ENCODE measurements around the gene TGFBRAP1.

The TGFBRAP1 gene

GRCh38 chr2:105291981-105292380 lies 37.6 kb downstream of the TGFBRAP1 start:
- Histone ChIP-seq H3K4me3 (ENCODE audit: low read length) (no peak overlapping the region), H3K9ac (ENCODE audit: low read depth, low read length) (no peak overlapping the region), H3K27me3 (ENCODE audit: insufficient read depth, low read length) (no peaks in the 10 kb centered on the region), H3K9me3 (ENCODE audit: insufficient read depth, low read depth, low read length) (no peaks in the 10 kb centered on the region), H3K27ac (ENCODE audit: low read depth, low read length) (no peak overlapping the region), H3K36me3 (ENCODE audit: insufficient read depth, low read length) (peaks cover 57% of the 10 kb centered on the region), H3K4me1 (ENCODE audit: insufficient read depth, low read length) (no peaks in the 10 kb centered on the region)
- 91% methylated on average over 1 of the region's 2 CpGs for WGBS

- no peaks in the 10 kb centered on the region for H3K4me1 ChIP-seq (ENCODE audit: insufficient read depth, low read length)
- 95% methylated on average over 6 of the region's 6 CpGs for WGBS
- H3K27me3 ChIP-seq (ENCODE audit: insufficient read depth, low read length): no peaks in the 10 kb centered on the region
- peaks cover 53% of the 10 kb centered on the region for H3K36me3 ChIP-seq (ENCODE audit: insufficient read depth, low read length)
- H3K4me3 ChIP-seq (ENCODE audit: low read length): no peak overlapping the region
- no peaks in the 10 kb centered on the region for H3K9me3 ChIP-seq (ENCODE audit: insufficient read depth, low read depth, low read length)
- no peak overlapping the region for H3K27ac ChIP-seq (ENCODE audit: low read depth, low read length)
- H3K9ac ChIP-seq (ENCODE audit: low read depth, low read length): no peak overlapping the region
Observed at GRCh38 chr2:105290981-105291660, 38.4 kb downstream of the TGFBRAP1 start.

- H3K36me3 ChIP-seq (ENCODE audit: insufficient read depth, low read length): peaks cover 53% of the 10 kb centered on the region
Observed at GRCh38 chr2:105288133-105288532, 41.4 kb downstream of the TGFBRAP1 start.

GRCh38 chr2:105287692-105288091 lies 41.8 kb downstream of the TGFBRAP1 start:
- H3K4me1 ChIP-seq (ENCODE audit: insufficient read depth, low read length): no peaks in the 10 kb centered on the region
- peaks cover 50% of the 10 kb centered on the region for H3K36me3 ChIP-seq (ENCODE audit: insufficient read depth, low read length)
- no peak overlapping the region for H3K4me3 ChIP-seq (ENCODE audit: low read length)
- no peak overlapping the region for H3K27ac ChIP-seq (ENCODE audit: low read depth, low read length)
- no peak overlapping the region for H3K9ac ChIP-seq (ENCODE audit: low read depth, low read length)
- H3K27me3 ChIP-seq (ENCODE audit: insufficient read depth, low read length): no peaks in the 10 kb centered on the region
- 69% methylated on average over 5 of the region's 5 CpGs for WGBS
- H3K9me3 ChIP-seq (ENCODE audit: insufficient read depth, low read depth, low read length): no peaks in the 10 kb centered on the region

More at GRCh38 chr2:105288133-105288532, 41.4 kb downstream of the TGFBRAP1 start:
- no peaks in the 10 kb centered on the region for H3K9me3 ChIP-seq (ENCODE audit: insufficient read depth, low read depth, low read length)
- H3K27me3 ChIP-seq (ENCODE audit: insufficient read depth, low read length): no peaks in the 10 kb centered on the region
- H3K4me1 ChIP-seq (ENCODE audit: insufficient read depth, low read length): no peaks in the 10 kb centered on the region
- H3K4me3 ChIP-seq (ENCODE audit: low read length): no peak overlapping the region
- 88% methylated on average over 7 of the region's 7 CpGs for WGBS
- no peak overlapping the region for H3K9ac ChIP-seq (ENCODE audit: low read depth, low read length)
- no peak overlapping the region for H3K27ac ChIP-seq (ENCODE audit: low read depth, low read length)

GRCh38 chr2:105283532-105283931 lies 46.0 kb downstream of the TGFBRAP1 start:
- Histone ChIP-seq H3K9me3 (ENCODE audit: insufficient read depth, low read depth, low read length) (no peaks in the 10 kb centered on the region), H3K27me3 (ENCODE audit: insufficient read depth, low read length) (no peaks in the 10 kb centered on the region), H3K4me3 (ENCODE audit: low read length) (no peak overlapping the region), H3K27ac (ENCODE audit: low read depth, low read length) (no peak overlapping the region), H3K4me1 (ENCODE audit: insufficient read depth, low read length) (no peaks in the 10 kb centered on the region), H3K36me3 (ENCODE audit: insufficient read depth, low read length) (peaks cover 44% of the 10 kb centered on the region), H3K9ac (ENCODE audit: low read depth, low read length) (no peak overlapping the region)
- WGBS: 87% methylated on average over 4 of the region's 4 CpGs

- 96% methylated on average over 10 of the region's 10 CpGs for WGBS
- Histone ChIP-seq H3K27ac (ENCODE audit: low read depth, low read length) (no peak overlapping the region), H3K27me3 (ENCODE audit: insufficient read depth, low read length) (no peaks in the 10 kb centered on the region), H3K36me3 (ENCODE audit: insufficient read depth, low read length) (peaks cover 50% of the 10 kb centered on the region), H3K4me1 (ENCODE audit: insufficient read depth, low read length) (no peaks in the 10 kb centered on the region), H3K4me3 (ENCODE audit: low read length) (no peak overlapping the region), H3K9ac (ENCODE audit: low read depth, low read length) (no peak overlapping the region), H3K9me3 (ENCODE audit: insufficient read depth, low read depth, low read length) (no peaks in the 10 kb centered on the region)
Observed at GRCh38 chr2:105280281-105280680, 49.3 kb downstream of the TGFBRAP1 start.

- Histone ChIP-seq H3K9ac (ENCODE audit: low read depth, low read length) (no peak overlapping the region), H3K27me3 (ENCODE audit: insufficient read depth, low read length) (no peaks in the 10 kb centered on the region), H3K4me1 (ENCODE audit: insufficient read depth, low read length) (no peaks in the 10 kb centered on the region), H3K9me3 (ENCODE audit: insufficient read depth, low read depth, low read length) (no peaks in the 10 kb centered on the region), H3K4me3 (ENCODE audit: low read length) (no peak overlapping the region), H3K27ac (ENCODE audit: low read depth, low read length) (no peak overlapping the region), H3K36me3 (ENCODE audit: insufficient read depth, low read length) (peaks cover 53% of the 10 kb centered on the region)
- 97% methylated on average over 1 of the region's 1 CpG for WGBS
Observed at GRCh38 chr2:105279126-105279525, 50.4 kb downstream of the TGFBRAP1 start.

- no peak overlapping the region for H3K4me3 ChIP-seq (ENCODE audit: low read length)
- no peaks in the 10 kb centered on the region for H3K4me1 ChIP-seq (ENCODE audit: insufficient read depth, low read length)
- whole genome bisulfite sequencing: 88% methylated on average over 5 of the region's 5 CpGs
- H3K9me3 ChIP-seq (ENCODE audit: insufficient read depth, low read depth, low read length): no peaks in the 10 kb centered on the region
- H3K27ac ChIP-seq (ENCODE audit: low read depth, low read length): no peak overlapping the region
- peaks cover 57% of the 10 kb centered on the region for H3K36me3 ChIP-seq (ENCODE audit: insufficient read depth, low read length)
- no peak overlapping the region for H3K9ac ChIP-seq (ENCODE audit: low read depth, low read length)
- H3K27me3 ChIP-seq (ENCODE audit: insufficient read depth, low read length): no peaks in the 10 kb centered on the region
Observed at GRCh38 chr2:105278654-105279053, 50.9 kb downstream of the TGFBRAP1 start.

GRCh38 chr2:105274046-105274445 lies 55.5 kb downstream of the TGFBRAP1 start:
- H3K36me3 ChIP-seq (ENCODE audit: insufficient read depth, low read length): peaks cover 78% of the 10 kb centered on the region
- H3K27me3 ChIP-seq (ENCODE audit: insufficient read depth, low read length): no peaks in the 10 kb centered on the region
- H3K9ac ChIP-seq (ENCODE audit: low read depth, low read length): no peak overlapping the region
- 97% methylated on average over 1 of the region's 4 CpGs for WGBS
- no peak overlapping the region for H3K27ac ChIP-seq (ENCODE audit: low read depth, low read length)
- H3K4me1 ChIP-seq (ENCODE audit: insufficient read depth, low read length): no peaks in the 10 kb centered on the region
- H3K4me3 ChIP-seq (ENCODE audit: low read length): no peak overlapping the region
- no peaks in the 10 kb centered on the region for H3K9me3 ChIP-seq (ENCODE audit: insufficient read depth, low read depth, low read length)

- Histone ChIP-seq H3K36me3 (ENCODE audit: insufficient read depth, low read length) (peaks cover 86% of the 10 kb centered on the region), H3K4me3 (ENCODE audit: low read length) (no peak overlapping the region), H3K27ac (ENCODE audit: low read depth, low read length) (no peak overlapping the region), H3K4me1 (ENCODE audit: insufficient read depth, low read length) (no peaks in the 10 kb centered on the region), H3K9ac (ENCODE audit: low read depth, low read length) (no peak overlapping the region), H3K9me3 (ENCODE audit: insufficient read depth, low read depth, low read length) (no peaks in the 10 kb centered on the region), H3K27me3 (ENCODE audit: insufficient read depth, low read length) (no peaks in the 10 kb centered on the region)
- WGBS: 94% methylated on average over 9 of the region's 9 CpGs
Observed at GRCh38 chr2:105272176-105272575, 57.4 kb downstream of the TGFBRAP1 start.

- 96% methylated on average over 14 of the region's 14 CpGs for WGBS
- no peaks in the 10 kb centered on the region for H3K9me3 ChIP-seq (ENCODE audit: insufficient read depth, low read depth, low read length)
- no peaks in the 10 kb centered on the region for H3K4me1 ChIP-seq (ENCODE audit: insufficient read depth, low read length)
- H3K4me3 ChIP-seq (ENCODE audit: low read length): no peak overlapping the region
- H3K9ac ChIP-seq (ENCODE audit: low read depth, low read length): no peak overlapping the region
- H3K27me3 ChIP-seq (ENCODE audit: insufficient read depth, low read length): no peaks in the 10 kb centered on the region
- peaks cover 86% of the 10 kb centered on the region for H3K36me3 ChIP-seq (ENCODE audit: insufficient read depth, low read length)
- H3K27ac ChIP-seq (ENCODE audit: low read depth, low read length): no peak overlapping the region
Observed at GRCh38 chr2:105271393-105272045, 58.0 kb downstream of the TGFBRAP1 start.
